Measurements from ENCODE around the gene TMPRSS11B. TPM values are rescaled to one million over a fixed set of nuclear protein-coding genes. Genes with fewer than 3 reads are reported as not detected.

Gene TMPRSS11B
- polyA plus RNA-seq, 1 donor from 2014 or later: not detected

- no peaks in the 10 kb centered on the region for H4K20me1 ChIP-seq (ENCODE audit: insufficient read depth)
- TF ChIP-seq POLR2AphosphoS5 (IDR thresholded peaks at IDR 0.05) (no peak), EZH2 (IDR thresholded peaks at IDR 0.05; ENCODE audit: borderline replicate concordance, insufficient read depth, low read length, poor library complexity, severe bottlenecking) (no peak), MXI1 (conservative IDR thresholded peaks at IDR 0.05; ENCODE audit: poor library complexity, severe bottlenecking) (no peak), TAF1 (IDR thresholded peaks at IDR 0.05; ENCODE audit: low read depth) (no peak), RAD21 (conservative IDR thresholded peaks at IDR 0.05) (no peak), CTCF (IDR thresholded peaks at IDR 0.05; ENCODE audit: poor library complexity, severe bottlenecking) (no peak), EP300 (conservative IDR thresholded peaks at IDR 0.05; ENCODE audit: poor library complexity, severe bottlenecking) (no peak), REST (IDR thresholded peaks at IDR 0.05; ENCODE audit: borderline replicate concordance) (no peak), SMC3 (conservative IDR thresholded peaks at IDR 0.05; ENCODE audit: poor library complexity) (no peak)
- H3K27ac ChIP-seq (ENCODE audit: low read length): no peak overlapping the region
- no peaks in the 10 kb centered on the region for H3K27me3 ChIP-seq (ENCODE audit: insufficient read depth, low read depth, low read length)
- H3K9ac ChIP-seq (ENCODE audit: low read length): no peak overlapping the region
- H3K79me2 ChIP-seq (replicated peaks; ENCODE audit: insufficient read depth, low read length): no peaks in the 10 kb centered on the region
- no peak overlapping the region for H3K4me2 ChIP-seq (ENCODE audit: low read length)
- no peak overlapping the region for H2AFZ ChIP-seq (ENCODE audit: low read depth, low read length)
- H3F3A ChIP-seq (ENCODE audit: insufficient read depth, low read length, poor library complexity, severe bottlenecking): no peaks in the 10 kb centered on the region
- H3K9me2 ChIP-seq (ENCODE audit: insufficient read depth, low read length): no peaks in the 10 kb centered on the region
- H3K9me3 ChIP-seq (ENCODE audit: low read length): no peaks in the 10 kb centered on the region
- no peaks in the 10 kb centered on the region for H3K36me3 ChIP-seq (ENCODE audit: insufficient read depth, low read length)
- H3K4me3 ChIP-seq (ENCODE audit: low read length): no peak overlapping the region
Measured at GRCh38 chr4:68193194-68193593, 52.3 kb downstream of the TMPRSS11B start.

GRCh38 chr4:68187145-68187544 lies 58.3 kb downstream of the TMPRSS11B start:
- H3K9me3 ChIP-seq (ENCODE audit: low read length): no peaks in the 10 kb centered on the region
- H3K36me3 ChIP-seq (ENCODE audit: insufficient read depth, low read length): no peaks in the 10 kb centered on the region
- H3F3A ChIP-seq (ENCODE audit: insufficient read depth, low read length, poor library complexity, severe bottlenecking): no peaks in the 10 kb centered on the region
- no peak overlapping the region for H3K4me2 ChIP-seq (ENCODE audit: low read length)
- H3K27ac ChIP-seq (ENCODE audit: low read length): no peak overlapping the region
- H3K9ac ChIP-seq (ENCODE audit: low read length): no peak overlapping the region
- H3K27me3 ChIP-seq (ENCODE audit: insufficient read depth, low read depth, low read length): no peaks in the 10 kb centered on the region
- no peak overlapping the region for H3K4me3 ChIP-seq (ENCODE audit: low read length)
- TF ChIP-seq POLR2AphosphoS5 (IDR thresholded peaks at IDR 0.05): no peak
- no peak for TF ChIP-seq EZH2 (IDR thresholded peaks at IDR 0.05; ENCODE audit: borderline replicate concordance, insufficient read depth, low read length, poor library complexity, severe bottlenecking)
- no peak for TF ChIP-seq RAD21 (conservative IDR thresholded peaks at IDR 0.05)
- no peak for TF ChIP-seq CTCF (IDR thresholded peaks at IDR 0.05; ENCODE audit: poor library complexity, severe bottlenecking)
- no peak for TF ChIP-seq EP300 (conservative IDR thresholded peaks at IDR 0.05; ENCODE audit: poor library complexity, severe bottlenecking)
- TF ChIP-seq TAF1 (IDR thresholded peaks at IDR 0.05; ENCODE audit: low read depth): no peak
- no peak for TF ChIP-seq REST (IDR thresholded peaks at IDR 0.05; ENCODE audit: borderline replicate concordance)
- TF ChIP-seq MXI1 (conservative IDR thresholded peaks at IDR 0.05; ENCODE audit: poor library complexity, severe bottlenecking): no peak
- no peak for TF ChIP-seq SMC3 (conservative IDR thresholded peaks at IDR 0.05; ENCODE audit: poor library complexity)
- no peaks in the 10 kb centered on the region for H4K20me1 ChIP-seq (ENCODE audit: insufficient read depth)
- no peaks in the 10 kb centered on the region for H3K9me2 ChIP-seq (ENCODE audit: insufficient read depth, low read length)
- H3K79me2 ChIP-seq (replicated peaks; ENCODE audit: insufficient read depth, low read length): no peaks in the 10 kb centered on the region
- H2AFZ ChIP-seq (ENCODE audit: low read depth, low read length): no peak overlapping the region
